Activated T-cell treated with anti-CD3 and anti-CD28 coated beads, Interleukin-2, amount 50 U/mL, for 72 hours (primary cell): Measurements from ENCODE around the gene PCGF3. TPM values are rescaled to one million over a fixed set of nuclear protein-coding genes. Genes with fewer than 3 reads are reported as not detected.

Source experiments
- ATAC-seq, 2 donors: fragments of 150-1000 bp; cut with Tn5 transposase; replicated peaks in 1 of 2; 2 replicates each; pipeline ENCODE4 v1.10.0; 2021; ENCODE audit warnings: moderate library complexity in 2 of 2, mild to moderate bottlenecking in 1 of 2
- DNase-seq, 2 donors: peaks; one replicate each; pipeline ENCODE4 v3.0.0; 2021 to 2022; ENCODE audit warnings: mixed read lengths in 1 of 2
- H3K27ac Mint-ChIP-seq: one replicate; pipeline ENCODE4 v1.8.0; 2022; ENCODE audit warnings: mild to moderate bottlenecking, moderate library complexity, mixed read lengths
- H3K27me3 Mint-ChIP-seq: one replicate; pipeline ENCODE4 v1.8.0; 2022; ENCODE audit warnings: low read depth, mixed read lengths
- H3K36me3 Mint-ChIP-seq, 2 donors: one replicate each; pipeline ENCODE4 v1.8.0; 2022; ENCODE audit warnings: mixed read lengths in 2 of 2, mild to moderate bottlenecking in 1 of 2; ENCODE audit not compliant: insufficient read depth in 2 of 2
- H3K4me1 Mint-ChIP-seq: one replicate; pipeline ENCODE4 v1.8.0; 2022; ENCODE audit warnings: low read depth, mixed read lengths
- H3K4me3 Mint-ChIP-seq, 2 donors: one replicate each; pipeline ENCODE4 v1.8.0; 2022; ENCODE audit warnings: mild to moderate bottlenecking in 2 of 2, mixed read lengths in 2 of 2, moderate library complexity in 2 of 2
- H3K9me3 Mint-ChIP-seq, 2 donors: one replicate each; pipeline ENCODE4 v1.8.0; 2022; ENCODE audit warnings: mixed read lengths in 2 of 2
- total RNA-seq, 2 donors: library from RNA; stranded (reverse); gene quantifications; one replicate each; pipeline ENCODE4 v1.2.3, GENCODE V29; 2022

PCGF3 gene
- total RNA-seq, 2 donors from 2014 or later: 31.5 to 35.5 TPM

DNA sequence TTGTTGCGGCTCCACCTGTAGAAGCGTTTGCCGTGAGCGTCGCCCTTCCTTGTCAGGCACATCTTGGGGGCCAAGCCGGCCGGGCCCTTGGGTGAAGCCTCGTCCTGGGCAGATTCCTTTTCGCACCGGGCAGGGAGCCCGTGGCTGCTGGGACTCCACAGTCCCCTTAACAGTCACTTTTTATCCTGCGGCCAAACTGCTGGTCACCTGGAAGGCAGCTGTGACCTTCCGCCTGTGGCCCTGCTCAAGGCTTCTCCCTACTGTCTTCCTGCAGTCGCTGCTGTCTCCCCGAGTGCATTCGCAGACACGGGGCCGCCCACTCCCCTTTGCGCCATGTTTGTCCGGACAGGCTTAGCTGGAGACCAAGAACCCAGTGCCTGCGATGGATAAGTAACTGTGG, 55.0 kb downstream of the PCGF3 start:
- no peak for DNase-seq
- no peaks in the 10 kb centered on the region for H3K9me3 Mint-ChIP-seq
- H3K27me3 Mint-ChIP-seq: no peaks in the 10 kb centered on the region
- peaks cover 6% of the 10 kb centered on the region for H3K4me1 Mint-ChIP-seq
- H3K27ac Mint-ChIP-seq: no peak overlapping the region
- H3K36me3 Mint-ChIP-seq: peaks cover 2 to 23% of the 10 kb centered on the region in 2 donors
- no peak overlapping the region for H3K4me3 Mint-ChIP-seq
- no peak for ATAC-seq

DNA sequence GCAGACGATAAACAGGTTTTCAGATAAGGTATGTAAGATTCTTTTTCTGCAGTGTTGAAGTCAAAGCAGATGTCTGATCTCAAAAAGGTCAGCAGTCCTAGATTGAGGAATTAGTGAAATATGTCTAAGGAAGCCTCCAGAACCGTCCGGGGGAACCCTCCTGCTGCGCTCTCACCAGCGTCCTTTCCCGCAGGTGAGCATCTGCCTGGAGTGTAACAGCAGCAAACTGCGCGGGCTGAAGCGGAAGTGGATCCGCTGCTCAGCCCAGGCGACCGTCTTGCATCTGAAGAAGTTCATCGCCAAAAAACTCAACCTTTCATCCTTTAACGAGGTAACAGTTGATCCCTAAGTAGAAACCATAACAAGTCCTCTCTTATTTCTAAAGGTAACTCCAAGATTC, 55.5 kb downstream of the PCGF3 start:
- Mint-ChIP-seq H3K36me3 (peaks cover 2 to 23% of the 10 kb centered on the region in 2 donors), H3K9me3 (no peaks in the 10 kb centered on the region), H3K4me3 (no peak overlapping the region), H3K4me1 (peaks cover 9% of the 10 kb centered on the region), H3K27ac (no peak overlapping the region), H3K27me3 (no peaks in the 10 kb centered on the region)
- no peak for ATAC-seq
- DNase-seq: no peak

- Mint-ChIP-seq H3K4me3 (no peak overlapping the region), H3K4me1 (peaks cover 13% of the 10 kb centered on the region), H3K9me3 (no peaks in the 10 kb centered on the region), H3K27ac (no peak overlapping the region), H3K27me3 (no peaks in the 10 kb centered on the region), H3K36me3 (peaks cover 2 to 25% of the 10 kb centered on the region in 2 donors)
- ATAC-seq: no peak
- DNase-seq: no peak
Observed at GRCh38 chr4:761739-762138, 56.1 kb downstream of the PCGF3 start.

GRCh38 chr4:762211-763190, 56.9 kb downstream of the PCGF3 start:
- ATAC-seq (peak in 1 of 2 donors; percentile 48), DNase-seq (no peak)
- no peaks in the 10 kb centered on the region for H3K9me3 Mint-ChIP-seq
- peaks cover 2 to 30% of the 10 kb centered on the region in 2 donors for H3K36me3 Mint-ChIP-seq
- H3K27me3 Mint-ChIP-seq: no peaks in the 10 kb centered on the region
- no peak overlapping the region for H3K4me3 Mint-ChIP-seq
- peaks cover 13% of the 10 kb centered on the region for H3K4me1 Mint-ChIP-seq
- no peak overlapping the region for H3K27ac Mint-ChIP-seq

DNA sequence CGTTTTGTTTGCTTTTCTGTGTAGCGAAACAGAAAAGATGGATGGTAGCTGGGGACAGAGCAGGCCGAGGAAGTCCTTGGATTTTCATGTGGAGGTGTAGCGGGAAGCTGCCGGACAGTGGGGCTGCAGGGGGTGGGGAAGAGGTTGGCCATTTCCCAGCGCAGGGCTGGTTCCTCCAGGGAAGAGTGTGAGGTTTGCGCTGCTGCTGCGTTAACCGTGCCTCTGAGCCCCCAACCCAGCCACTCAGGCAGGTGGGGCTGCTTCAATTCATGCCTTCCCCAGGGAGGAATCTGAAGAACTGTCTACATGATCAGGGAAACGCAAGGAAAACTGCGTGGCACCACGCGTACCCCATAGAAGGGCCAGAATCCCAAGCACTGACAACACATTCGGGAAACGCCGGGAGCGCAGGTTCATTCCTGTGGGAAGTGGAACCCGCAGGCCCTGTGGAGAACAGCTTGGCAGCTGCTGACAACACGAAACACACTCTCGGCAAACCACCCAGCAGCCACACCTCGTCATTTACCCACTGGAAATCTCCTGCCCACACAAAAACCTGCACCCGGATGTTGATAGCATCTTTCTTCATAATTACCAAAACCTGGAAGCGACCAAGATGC, 57.7 kb downstream of the PCGF3 start:
- no peaks in the 10 kb centered on the region for H3K27me3 Mint-ChIP-seq
- H3K4me3 Mint-ChIP-seq: no peak overlapping the region
- peak in 1 of 2 donors; percentile 10 for ATAC-seq
- no peaks in the 10 kb centered on the region for H3K9me3 Mint-ChIP-seq
- H3K36me3 Mint-ChIP-seq: peaks cover 2 to 31% of the 10 kb centered on the region in 2 donors
- peaks cover 13% of the 10 kb centered on the region for H3K4me1 Mint-ChIP-seq
- no peak overlapping the region for H3K27ac Mint-ChIP-seq
- DNase-seq: no peak

- DNase-seq (no peak), ATAC-seq (no peak)
- H3K4me3 Mint-ChIP-seq: no peak overlapping the region
- H3K36me3 Mint-ChIP-seq: peaks cover 2 to 31% of the 10 kb centered on the region in 2 donors
- H3K4me1 Mint-ChIP-seq: peaks cover 13% of the 10 kb centered on the region
- no peak overlapping the region for H3K27ac Mint-ChIP-seq
- H3K27me3 Mint-ChIP-seq: no peaks in the 10 kb centered on the region
- H3K9me3 Mint-ChIP-seq: no peaks in the 10 kb centered on the region
Observed at GRCh38 chr4:763922-764321, 58.3 kb downstream of the PCGF3 start.

- H3K36me3 Mint-ChIP-seq: peaks cover 2 to 31% of the 10 kb centered on the region in 2 donors
- DNase-seq: no peak
- no peaks in the 10 kb centered on the region for H3K27me3 Mint-ChIP-seq
- H3K4me1 Mint-ChIP-seq: peaks cover 13% of the 10 kb centered on the region
- no peak for ATAC-seq
- no peaks in the 10 kb centered on the region for H3K9me3 Mint-ChIP-seq
- H3K4me3 Mint-ChIP-seq: no peak overlapping the region
- no peak overlapping the region for H3K27ac Mint-ChIP-seq
Observed at GRCh38 chr4:764405-765169, 59.0 kb downstream of the PCGF3 start.

DNA sequence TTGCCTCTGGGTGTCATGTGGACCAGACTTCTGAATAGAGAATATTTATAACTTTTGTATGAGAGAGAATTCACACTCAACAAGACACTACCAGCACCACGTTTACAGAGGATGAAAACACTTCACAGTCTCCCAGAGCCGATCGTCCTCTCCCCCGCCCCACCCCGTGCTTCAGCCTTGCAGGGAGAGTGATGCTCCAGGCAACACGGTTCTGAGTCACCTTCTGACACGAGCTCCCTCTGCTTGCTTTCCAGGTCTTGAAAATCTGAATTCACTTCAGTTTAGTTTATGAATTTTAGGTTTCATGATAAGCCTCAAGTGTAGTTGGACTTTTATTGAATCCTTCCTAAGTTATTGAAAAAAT, 60.5 kb downstream of the PCGF3 start:
- no peaks in the 10 kb centered on the region for H3K27me3 Mint-ChIP-seq
- H3K27ac Mint-ChIP-seq: no peak overlapping the region
- ATAC-seq (no peak), DNase-seq (no peak)
- H3K9me3 Mint-ChIP-seq: no peaks in the 10 kb centered on the region
- peaks cover 2 to 22% of the 10 kb centered on the region in 2 donors for H3K36me3 Mint-ChIP-seq
- no peak overlapping the region for H3K4me3 Mint-ChIP-seq
- peaks cover 13% of the 10 kb centered on the region for H3K4me1 Mint-ChIP-seq

DNA sequence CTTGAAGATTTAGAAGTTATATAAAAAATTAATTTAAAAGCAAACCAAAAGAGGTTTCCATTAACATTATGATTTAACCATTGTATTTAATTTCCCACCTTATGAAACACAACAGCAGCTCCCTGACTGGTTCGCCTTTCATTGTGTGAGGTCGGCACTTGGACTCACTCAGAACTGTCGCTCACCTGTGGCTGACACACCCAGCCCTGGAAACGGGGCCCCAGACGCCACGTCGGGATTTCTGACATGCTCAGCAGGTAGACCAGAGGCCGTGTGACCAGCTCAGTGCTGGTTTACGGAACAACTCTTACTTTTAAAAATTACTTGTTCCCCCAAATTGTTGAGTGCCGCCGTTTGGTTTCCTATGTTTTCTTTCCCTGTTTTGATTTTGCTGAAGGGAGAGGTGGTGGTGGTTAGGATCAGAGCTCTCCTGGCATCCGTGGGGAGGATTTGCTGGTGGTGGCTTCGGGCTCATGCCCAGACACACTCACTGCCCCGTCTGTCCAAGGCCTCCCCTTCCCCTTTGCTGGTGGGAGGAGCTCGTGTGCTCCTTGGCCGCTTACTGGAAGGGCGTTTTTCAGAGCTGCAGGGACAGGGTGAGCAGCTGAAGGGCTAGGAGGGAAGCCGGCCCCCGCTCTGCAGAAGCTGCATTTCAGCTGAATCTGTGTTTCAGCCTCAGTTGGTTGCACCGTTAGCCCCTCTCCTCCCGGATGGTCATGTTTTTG, 61.1 kb downstream of the PCGF3 start:
- peaks cover 7% of the 10 kb centered on the region for H3K4me1 Mint-ChIP-seq

GRCh38 chr4:768076-768475, 62.4 kb downstream of the PCGF3 start:
- Mint-ChIP-seq H3K4me3 (no peak overlapping the region), H3K36me3 (peaks cover 0 to 9% of the 10 kb centered on the region in 2 donors)
- ATAC-seq: no peak

More for the DNA sequence above, 61.1 kb downstream of the PCGF3 start:
- Mint-ChIP-seq H3K27ac (no peak overlapping the region), H3K27me3 (no peaks in the 10 kb centered on the region), H3K36me3 (peaks cover 2 to 16% of the 10 kb centered on the region in 2 donors), H3K9me3 (no peaks in the 10 kb centered on the region), H3K4me3 (no peak overlapping the region)
- DNase-seq: no peak
- ATAC-seq: no peak

GRCh38 chr4:768995-769394, 63.4 kb downstream of the PCGF3 start:
- ATAC-seq: no peak
- no peaks in the 10 kb centered on the region for H3K9me3 Mint-ChIP-seq
- peaks cover 0 to 9% of the 10 kb centered on the region in 2 donors for H3K36me3 Mint-ChIP-seq

More at GRCh38 chr4:768076-768475, 62.4 kb downstream of the PCGF3 start:
- Mint-ChIP-seq H3K27me3 (no peaks in the 10 kb centered on the region), H3K9me3 (no peaks in the 10 kb centered on the region), H3K27ac (no peak overlapping the region), H3K4me1 (peaks cover 7% of the 10 kb centered on the region)
- no peak for DNase-seq

GRCh38 chr4:769511-769910, 63.9 kb downstream of the PCGF3 start:
- Mint-ChIP-seq H3K27ac (peak overlapping the region; percentile 27), H3K36me3 (peaks cover under 1 to 12% of the 10 kb centered on the region in 2 donors), H3K4me1 (peaks cover 11% of the 10 kb centered on the region), H3K9me3 (no peaks in the 10 kb centered on the region), H3K27me3 (no peaks in the 10 kb centered on the region), H3K4me3 (no peak overlapping the region)
- no peak for DNase-seq
- no peak for ATAC-seq

More at GRCh38 chr4:768995-769394, 63.4 kb downstream of the PCGF3 start:
- no peak for DNase-seq
- Mint-ChIP-seq H3K27ac (no peak overlapping the region), H3K4me1 (peaks cover 7% of the 10 kb centered on the region), H3K4me3 (no peak overlapping the region), H3K27me3 (no peaks in the 10 kb centered on the region)
